Measurements from ENCODE around the gene IPO8.
"Not testable (repeated sequence)": the region's sequence is repeated elsewhere in the genome, so short reads cannot be mapped to it uniquely, and the experiment has no call there.

The IPO8 gene

DNA sequence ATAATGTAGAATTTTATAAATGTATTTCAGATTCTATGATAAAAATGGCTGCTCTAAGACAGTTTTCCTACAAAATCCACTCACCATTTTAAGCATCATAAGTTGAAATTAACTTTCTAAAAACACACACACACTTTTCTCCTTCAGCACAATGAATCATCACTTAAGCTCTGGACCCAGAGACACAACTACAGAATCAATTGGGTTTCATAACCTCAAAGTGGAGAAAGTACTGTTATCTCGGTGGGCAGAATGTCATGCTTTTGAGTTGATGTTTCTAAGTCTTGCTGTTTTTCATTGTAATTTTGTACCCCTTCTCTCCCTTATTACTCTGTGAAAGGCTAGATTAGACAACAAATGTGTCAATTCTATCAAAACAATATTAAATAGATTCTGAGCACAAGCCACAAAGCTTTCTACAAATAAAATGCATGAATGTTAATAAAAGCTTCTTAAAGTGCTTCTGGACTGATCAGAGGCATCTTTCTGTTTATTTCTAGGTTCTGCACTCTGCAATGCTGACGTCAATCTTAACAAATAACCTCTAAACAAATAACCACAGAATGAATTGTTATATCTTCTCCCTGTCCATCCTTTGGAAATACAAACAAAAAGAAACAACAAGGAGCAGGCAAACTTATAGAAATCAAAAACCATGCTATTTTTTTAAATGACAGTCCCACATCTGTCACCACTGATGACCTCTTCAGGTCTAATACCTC lies 8.2 kb downstream of the IPO8 start:
- no peak for DNase-seq

DNA sequence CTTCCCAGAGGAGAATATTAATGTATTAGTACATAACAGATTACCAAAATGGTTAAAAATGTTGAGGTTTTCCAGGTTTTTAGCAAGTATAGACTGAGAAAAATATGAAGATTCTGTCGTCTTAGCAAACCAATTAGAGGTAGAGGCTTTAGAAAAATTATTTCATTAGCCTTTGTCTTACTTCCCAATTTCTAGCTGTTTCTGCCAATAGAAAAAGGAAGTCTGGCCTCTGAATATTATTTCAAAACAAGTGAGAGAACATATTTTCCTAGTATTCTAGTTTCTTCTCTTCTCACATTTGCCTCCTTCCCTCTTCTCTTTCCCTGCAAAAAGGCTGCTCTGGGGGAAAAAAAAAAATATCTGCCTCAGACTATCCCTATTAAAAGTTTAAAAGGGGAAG lies 16.4 kb downstream of the IPO8 start:
- DNase-seq = no peak

DNA sequence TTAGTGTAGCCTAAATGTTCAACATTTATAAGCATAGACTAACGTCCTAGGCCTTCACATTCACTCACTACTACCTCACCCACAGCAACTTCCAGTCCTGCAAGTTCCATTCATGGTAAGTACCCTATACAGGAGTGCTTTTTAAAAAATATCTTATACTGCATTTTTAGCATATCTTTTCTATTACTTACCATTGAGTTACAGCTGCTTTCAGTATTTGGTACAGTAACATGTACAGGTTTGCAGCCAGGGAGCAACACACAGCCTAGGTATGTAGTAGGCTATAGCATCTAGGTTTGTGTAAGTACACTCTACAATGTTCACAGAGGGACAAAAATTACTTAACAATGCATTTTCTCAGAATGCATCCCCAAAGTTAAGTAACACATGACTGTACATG lies 17.4 kb downstream of the IPO8 start:
- no peak for DNase-seq

DNA sequence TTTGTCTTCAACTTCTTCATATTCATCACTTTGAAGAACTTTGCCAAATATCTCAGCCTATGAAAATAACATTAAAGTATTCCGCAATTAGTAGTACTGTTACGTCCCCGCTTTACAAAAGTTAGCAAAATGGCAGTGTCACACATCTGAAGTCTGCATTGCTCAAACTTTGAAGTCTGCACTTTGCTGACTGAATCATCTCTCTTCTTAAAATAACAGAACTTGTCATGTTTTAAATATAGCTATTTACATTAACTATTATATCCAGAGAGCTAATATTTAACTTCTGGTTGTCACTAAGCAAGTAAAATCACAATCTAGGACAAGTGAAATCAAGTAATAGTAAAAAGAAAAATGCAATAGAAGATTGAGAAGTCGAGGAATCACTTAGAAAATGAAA lies 34.5 kb downstream of the IPO8 start:
- DNase-seq = no peak

DNA sequence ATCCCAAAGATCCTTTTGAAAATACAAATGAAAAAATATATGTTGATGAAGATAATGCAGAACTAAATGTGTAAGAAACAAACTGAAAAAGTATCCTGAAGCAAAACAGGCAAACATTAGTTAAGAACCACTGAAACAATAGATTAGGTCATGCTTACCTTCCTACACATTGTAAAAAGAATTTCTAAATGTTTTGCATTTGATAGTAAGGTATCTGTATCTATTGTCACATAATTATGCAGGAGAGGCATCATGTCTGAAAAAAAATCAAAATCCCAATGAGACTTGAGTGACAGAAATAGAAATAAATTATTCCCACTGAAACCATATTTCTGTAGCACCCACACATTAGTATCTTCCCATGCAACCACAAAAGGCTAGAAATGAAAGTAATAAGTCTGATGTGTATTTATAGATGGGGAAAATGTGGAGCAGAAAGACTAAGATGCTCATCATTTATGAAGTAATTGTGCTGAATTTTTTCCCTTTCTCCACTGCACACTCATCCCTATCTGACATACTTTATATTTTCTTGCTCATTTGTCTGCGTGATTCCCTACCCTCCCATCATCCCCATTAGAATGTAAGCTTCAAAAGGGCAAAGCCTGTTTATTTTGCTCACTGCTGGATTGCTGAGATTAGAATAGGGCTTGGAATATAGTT lies 43.5 kb downstream of the IPO8 start:
- no peak for DNase-seq

DNA sequence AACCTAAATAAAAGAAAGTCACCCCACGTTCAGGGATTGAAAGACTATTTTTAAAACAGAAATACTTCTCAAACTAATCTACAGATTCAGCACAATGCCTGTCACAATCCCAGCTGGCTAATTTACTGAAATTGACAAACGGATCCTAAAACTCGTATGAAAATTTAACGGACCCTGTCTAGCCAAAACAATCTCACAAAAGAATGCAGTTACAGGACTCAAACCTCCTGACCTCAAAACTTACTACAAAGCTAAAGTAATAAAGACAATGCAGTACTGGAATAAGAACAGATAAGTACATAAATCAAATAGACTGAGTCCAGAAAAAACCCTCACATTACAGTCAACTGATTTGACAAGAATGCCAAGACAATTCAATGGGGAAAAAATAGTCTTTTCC lies 48.8 kb downstream of the IPO8 start:
- DNase-seq = no peak

DNA sequence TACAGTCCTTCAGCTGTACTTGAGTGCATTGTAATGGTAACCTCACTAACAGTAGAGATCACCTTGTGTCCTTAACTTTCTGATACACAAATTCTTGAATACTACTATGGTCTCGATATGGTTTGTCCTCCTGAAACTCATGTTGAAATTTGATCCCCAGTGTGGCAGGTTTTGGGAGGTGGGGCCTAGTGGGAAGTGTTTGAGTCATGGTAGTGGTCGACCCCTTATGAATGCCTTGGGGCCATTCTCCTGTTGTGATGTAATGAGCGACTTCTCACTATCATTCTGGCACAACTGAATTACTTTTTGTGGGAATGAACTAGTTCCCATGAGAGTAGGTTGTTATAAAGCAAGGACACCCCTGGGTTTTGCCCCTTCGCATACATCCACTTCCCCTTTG lies 52.3 kb downstream of the IPO8 start:
- no peak for DNase-seq

DNA sequence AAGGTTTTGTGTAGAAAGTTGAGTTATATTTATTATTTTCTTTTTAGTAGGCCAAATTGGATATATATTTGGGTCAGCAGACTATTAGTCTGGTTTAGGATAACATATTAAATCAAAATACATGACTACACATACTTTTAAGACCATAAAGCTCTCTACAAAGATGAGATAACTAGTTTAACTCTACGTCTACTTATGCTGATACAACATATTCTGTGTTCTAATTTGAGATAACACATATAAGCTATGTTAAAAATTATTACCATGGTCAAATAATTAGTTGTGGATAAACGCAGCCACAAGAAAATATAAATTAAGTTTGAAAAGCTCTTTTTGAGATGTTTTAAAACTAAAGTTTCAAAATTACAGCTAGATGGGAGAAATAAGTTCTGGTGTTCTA lies 55.3 kb downstream of the IPO8 start:
- DNase-seq = no peak

DNA sequence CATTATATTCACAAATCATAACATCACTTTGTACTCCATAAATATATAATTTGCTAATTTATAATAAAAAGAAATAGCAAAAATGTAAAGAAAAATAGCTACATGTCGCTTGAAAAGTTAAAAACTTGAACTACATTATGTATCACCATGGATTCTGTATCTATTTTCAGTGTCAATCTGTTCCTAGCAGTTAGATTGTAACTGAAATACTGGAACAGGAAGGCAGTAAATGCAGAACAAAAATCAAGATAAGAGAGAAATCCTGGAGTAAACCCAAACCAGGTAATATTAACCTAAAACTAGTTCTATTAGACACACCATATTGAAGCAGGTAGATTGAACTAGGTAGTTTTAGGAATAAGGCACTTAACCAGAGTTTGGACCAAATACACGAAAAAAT lies 60.3 kb downstream of the IPO8 start:
- no peak for DNase-seq

DNA sequence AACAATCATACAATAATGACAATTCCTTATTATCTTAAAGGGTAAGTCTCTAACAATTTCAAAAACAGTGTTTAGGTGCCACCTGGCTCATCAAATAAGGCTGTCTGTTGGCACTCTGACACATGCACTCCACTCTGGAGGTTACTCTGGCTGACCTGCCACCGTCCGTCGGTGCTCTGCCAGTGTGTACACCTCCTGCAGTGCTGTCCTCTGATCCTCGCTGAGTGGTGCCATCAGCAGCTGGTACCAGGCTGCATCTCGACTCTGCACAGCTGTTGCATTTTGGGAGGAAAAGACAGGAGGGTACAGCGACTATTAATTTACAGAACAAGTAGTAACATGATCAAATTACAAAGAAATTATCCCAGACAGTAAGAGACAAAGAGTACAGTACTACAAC lies 63.9 kb downstream of the IPO8 start:
- no peak for DNase-seq

DNA sequence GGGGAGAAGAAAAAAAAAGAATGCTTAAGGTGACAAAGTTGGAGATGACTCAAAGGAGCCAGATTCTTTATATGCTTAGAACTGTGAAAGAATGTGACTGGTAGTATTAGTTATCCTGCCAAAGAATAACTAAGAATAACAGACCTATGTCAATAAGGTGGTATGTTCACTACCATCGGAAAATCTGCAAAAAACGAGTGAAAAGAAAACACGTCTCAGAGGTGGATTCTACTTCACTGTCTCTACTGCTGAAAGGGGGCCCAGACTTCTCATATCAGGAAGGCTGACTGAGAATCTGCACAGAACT lies 64.7 kb downstream of the IPO8 start:
- no peak for DNase-seq

DNA sequence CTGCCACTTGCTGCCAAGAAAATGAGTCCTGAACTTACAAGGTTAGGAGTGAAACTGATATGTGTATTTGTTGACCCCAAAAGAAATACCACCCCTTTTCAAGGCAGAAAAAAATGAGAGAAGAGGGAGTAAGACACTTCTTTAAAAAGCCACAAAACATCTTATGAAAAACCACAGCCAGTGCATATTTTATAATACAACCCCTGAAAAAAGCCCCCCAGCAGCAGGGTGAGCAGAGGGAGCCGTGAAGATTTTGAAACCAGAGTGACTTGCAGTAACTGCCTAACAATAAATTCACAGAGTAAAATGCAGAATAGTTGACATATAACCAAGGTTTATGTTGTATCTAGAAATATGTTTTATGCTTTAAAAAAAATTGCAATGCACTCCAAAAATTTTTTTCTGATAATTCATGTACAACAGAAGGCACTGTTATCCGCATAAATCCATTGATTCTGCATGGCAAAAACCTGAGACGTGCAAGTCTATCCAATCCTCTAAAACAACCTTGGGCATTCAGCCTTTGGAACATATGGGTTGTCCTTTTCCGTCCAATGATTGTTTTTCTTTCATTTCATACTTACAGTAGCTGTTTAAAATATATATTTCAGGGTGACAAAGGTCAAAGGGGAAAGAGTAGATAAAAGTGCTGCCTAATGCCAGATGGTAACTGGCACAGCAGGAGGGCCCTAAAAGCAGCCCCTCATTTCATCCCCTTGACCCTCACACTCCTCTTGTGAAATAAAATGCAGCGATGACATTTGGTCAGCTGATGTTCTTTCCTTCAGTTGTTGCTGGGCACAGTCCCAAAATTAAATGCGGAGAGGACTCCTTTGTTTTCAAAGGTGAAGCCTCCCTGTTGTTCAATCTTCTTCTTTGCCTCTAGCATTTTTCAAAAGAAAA lies 65.3 kb downstream of the IPO8 start:
- no peak for DNase-seq

DNA sequence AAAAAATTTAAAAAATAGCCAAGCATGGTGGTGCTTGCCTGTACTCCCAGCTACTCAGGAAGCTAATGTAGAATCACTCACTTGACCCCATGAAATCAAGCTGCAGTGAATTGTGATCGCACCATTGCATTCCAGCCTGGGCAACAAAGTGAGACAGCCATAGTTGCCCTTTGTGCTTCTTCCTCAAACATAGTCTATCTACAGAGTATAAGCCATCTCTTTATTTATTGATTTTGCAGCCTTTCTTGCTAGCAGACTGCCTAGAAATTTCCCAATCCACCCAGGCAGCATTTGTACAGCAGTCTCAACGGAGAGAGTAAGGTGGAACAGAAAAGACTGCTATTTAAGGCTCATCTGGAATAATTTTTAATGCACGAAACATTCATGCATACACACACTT lies 68.8 kb downstream of the IPO8 start:
- no peak for DNase-seq

DNA sequence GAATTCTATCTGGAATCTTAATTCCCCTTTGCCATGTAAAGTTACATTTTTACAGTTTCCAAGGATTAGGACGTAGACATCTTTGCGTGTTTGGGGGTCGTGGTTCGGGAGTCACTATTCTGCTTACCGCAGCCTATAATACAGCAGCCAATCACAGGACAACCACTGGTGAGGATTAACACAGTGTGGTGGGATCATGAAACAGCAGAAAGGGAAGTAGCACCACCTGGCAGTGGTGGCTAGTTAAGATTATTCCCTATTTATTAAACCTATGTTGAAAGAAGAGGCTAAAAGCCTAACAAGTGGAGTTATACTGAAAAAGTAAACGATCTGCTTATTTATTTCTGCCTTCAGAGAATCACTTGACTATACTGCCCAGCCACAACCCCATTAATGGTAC lies 71.7 kb downstream of the IPO8 start:
- DNase-seq = no peak

DNA sequence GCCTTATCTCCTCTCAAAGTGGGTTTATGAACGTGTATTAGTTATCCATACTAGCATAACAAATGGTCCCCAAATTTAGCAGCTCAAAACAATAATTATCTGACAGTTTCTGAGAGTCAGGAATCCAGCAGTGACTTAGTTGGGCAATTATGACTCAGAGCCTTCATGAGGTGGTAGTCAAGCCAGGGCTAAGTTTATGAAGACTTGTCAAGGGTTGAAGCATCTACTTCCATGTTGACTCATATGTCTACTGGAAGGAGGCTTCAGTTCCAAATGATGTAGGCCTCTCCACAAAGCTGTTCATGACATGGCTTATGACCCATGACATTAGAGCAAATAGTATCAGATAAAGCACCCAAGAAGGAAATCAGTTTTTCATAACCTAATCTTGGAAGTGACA lies 73.2 kb downstream of the IPO8 start:
- DNase-seq = no peak

DNA sequence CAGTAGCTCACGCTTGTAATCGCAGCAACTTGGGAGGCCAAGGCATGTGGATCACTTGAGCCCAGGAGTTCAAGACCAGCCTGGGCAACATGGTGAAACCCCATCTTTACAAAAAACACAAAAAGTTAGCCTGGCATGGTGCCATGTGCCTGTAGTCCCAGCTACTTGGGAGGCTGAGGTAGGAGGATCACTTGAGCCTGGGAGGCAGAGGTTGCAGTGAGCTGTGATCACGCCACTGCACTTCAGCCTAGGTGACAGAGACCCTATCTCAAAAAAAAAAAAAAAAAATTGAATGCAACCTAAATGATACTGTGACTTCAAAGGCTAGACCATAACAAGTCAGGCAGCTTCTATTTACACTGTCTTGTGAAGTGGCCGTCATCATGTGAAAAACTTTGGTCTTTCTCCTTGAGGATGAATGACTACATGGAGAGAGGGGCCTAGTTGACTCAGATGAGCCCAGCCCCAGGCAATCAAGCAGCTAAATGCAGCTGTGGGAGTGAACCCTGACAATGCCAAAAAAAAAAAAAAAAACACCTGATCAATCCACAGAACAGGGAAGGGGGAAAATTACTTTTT lies 73.9 kb downstream of the IPO8 start:
- not testable (repeated sequence) for DNase-seq

DNA sequence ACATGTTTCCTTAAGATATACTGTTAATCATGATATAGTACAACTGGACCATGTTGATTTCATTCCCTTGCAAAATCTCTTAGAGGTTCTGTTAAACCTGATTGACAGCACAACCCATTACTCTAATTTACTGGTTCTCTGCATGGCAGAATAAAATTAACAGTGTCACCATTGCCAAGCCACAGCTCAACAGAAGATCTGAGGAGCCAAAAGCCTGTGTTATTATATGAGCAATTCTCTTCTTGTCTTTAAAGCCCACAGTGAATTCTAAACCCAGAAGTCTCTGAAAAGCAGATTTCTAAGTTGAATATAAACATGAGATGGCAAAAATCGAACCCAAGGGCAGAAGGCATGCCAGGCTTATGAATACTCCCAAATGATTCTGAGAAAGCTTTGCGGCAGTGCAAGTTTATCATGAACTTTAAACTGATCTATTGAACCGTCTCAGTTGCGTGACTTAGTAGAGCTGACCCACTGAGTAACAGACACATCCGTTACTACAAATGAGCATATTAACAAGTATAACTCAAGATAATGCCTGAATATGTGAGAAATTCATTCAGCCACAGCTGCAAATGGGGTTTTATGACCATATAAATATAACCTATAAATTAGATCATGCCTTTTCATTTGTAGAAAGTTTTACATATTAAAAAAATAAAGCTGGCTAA lies 78.2 kb downstream of the IPO8 start:
- DNase-seq = no peak

DNA sequence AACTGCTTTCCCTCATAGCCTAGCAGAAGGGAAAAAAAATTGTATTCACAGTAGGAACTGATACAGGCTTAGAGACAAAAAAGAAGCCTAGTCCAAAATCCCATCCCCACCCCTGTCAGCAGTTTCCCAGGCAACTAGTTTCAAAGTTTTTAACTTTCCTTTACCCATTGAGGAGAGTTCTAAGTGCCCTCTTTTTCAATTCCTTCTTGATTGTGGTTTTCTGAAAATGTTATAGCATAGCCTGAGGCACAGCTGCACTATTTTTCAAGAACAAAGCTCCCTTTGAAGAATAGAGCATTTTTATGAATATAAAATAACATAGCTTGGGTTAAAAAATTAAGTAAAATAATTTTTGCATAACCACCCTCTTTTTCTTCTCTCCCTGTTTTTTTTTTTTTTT lies 81.6 kb downstream of the IPO8 start:
- no peak for DNase-seq

DNA sequence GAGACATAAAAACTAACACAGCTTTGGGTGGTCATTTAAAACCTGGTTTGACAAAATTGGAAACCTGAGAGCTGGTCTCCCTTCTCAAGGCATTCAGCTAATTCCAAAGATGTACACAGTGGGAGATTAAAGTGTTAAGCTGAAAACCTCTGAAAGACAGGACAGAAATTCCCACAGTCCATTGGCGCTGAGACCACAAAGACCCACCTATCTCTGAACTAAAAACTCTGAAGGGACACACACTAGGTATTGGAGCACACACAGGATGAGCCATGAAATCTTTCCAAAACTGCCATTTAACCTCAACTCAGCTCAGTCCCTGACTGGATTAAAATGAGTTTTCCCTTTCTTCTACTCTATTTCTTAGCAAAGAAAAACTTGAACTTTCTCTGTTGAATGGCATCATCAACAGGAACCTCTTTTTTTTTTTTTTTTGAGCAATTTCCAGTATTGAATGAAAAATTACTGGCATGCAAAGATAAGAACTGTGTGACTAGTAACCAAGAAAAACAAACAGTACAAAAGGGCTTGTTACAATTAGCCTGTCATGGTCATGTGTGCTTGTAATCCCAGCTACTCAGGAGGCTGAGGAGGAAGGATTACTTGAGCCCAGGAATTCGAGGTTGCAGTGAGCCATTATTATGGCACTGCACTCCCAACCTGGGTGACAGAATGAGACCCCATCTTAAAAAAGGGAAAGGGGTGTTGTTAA lies 82.4 kb downstream of the IPO8 start:
- DNase-seq = no peak

DNA sequence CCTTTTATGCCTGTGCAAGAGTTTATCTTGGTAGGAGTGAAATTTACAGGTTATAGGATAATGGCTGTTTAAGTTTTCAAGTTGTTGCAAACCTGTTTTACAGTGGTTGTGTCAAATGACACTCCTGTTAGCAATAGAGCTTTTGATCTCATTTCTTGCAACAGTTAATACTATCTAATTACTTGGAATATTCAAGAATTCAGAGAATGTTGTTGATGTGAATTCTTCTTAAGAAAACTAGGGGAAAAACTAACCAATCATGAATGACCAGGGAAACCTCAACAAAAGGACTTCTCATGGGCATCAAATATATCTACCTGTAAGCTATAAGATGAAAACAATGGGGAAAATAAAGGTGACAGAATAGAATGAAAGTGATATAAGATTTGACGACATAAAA lies 85.0 kb downstream of the IPO8 start:
- no peak for DNase-seq

DNA sequence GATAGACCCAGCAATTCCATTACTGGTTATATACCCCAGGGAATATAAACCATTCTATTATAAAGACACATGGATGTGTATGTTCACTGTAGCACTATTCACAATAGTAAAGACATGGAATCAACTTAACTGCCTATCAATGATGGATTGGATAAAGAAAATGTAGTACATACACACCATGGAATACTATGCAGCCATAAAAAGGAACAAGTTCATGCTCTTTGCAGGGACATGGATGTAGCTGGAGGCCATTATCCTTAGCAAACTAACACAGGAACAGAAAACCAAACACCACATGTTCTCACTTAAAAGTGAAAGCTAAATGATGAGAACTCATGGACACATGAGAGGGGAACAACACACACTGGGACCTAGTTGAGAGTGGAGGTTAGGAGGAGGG lies 85.8 kb downstream of the IPO8 start:
- DNase-seq = not testable (repeated sequence)

DNA sequence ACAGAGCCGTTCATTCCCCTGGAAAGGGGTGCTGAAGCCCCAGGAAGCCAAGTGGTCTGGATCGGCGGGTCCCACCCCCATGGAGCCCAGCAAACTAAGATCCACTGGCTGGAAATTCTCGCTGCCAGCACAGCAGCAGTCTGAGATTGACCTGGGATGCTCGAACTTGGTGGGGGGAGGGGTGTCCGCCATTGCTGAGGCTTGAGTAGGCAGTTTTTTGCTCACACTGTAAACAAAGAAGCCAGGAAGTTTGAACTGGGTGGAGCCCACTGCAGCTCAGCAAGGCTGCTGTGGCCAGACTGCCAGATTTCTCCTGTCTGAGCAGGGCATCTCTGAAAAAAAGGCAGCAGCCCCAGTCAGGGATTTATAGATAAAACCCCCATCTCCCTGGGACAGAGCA lies 91.4 kb downstream of the IPO8 start:
- not testable (repeated sequence) for DNase-seq

DNA sequence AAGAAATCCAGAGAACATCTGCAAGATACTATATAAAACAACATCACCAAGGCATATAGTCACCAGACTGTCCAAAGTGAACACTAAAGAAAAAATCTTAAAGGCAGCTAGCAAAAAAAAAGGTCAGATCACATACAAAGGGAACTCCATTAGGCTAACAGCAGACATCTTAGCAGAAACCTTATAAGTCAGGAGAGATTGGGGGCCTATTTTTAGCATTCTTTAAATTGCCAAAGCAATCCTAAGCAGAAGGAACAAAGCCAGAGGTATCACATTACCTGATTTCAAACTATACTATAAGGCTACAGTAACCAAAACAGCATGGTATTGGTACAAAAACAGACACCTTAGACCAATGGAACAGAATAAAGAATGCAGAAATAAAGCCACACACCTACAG lies 92.5 kb downstream of the IPO8 start:
- no peak for DNase-seq

All from CD4-positive, alpha-beta T cell treated with Interferon alpha-2 for 1 hour (primary cell).